Stimulated activated memory B cell treated with anti-CD40 and anti-IgM and Interleukin-4, amounts not matched to agents 10 μg/mL and 1 μg/mL and 100 μg/mL, for 72 hours (primary cell): ENCODE data around the gene SLC16A10.
A peak's percentile ranks its signal among the peaks of the same experiment; 100 is the strongest.
"Not testable (repeated sequence)": the region's sequence is repeated elsewhere in the genome, so short reads cannot be mapped to it uniquely, and the experiment has no call there.

Experiments
- ATAC-seq: fragments of 150-1000 bp; cut with Tn5 transposase; 2 replicates; pipeline ENCODE4 v1.10.0; 2021
- H3K27ac Mint-ChIP-seq: one replicate; pipeline ENCODE4 v1.8.0; 2022; ENCODE audit warnings: mild to moderate bottlenecking, mixed read lengths
- H3K27me3 Mint-ChIP-seq: one replicate; pipeline ENCODE4 v1.8.0; 2022; ENCODE audit warnings: mixed read lengths
- H3K36me3 Mint-ChIP-seq: one replicate; pipeline ENCODE4 v1.8.0; 2022; ENCODE audit warnings: mixed read lengths
- H3K4me1 Mint-ChIP-seq: one replicate; pipeline ENCODE4 v1.8.0; 2022; ENCODE audit warnings: mixed read lengths
- H3K4me3 Mint-ChIP-seq: one replicate; pipeline ENCODE4 v1.8.0; 2022; ENCODE audit warnings: mild to moderate bottlenecking, moderate library complexity, mixed read lengths
- H3K9me3 Mint-ChIP-seq: one replicate; pipeline ENCODE4 v1.8.0; 2022; ENCODE audit warnings: mixed read lengths

Gene SLC16A10

GRCh38 chr6:111087106-111087835 lies at the start of gene SLC16A10:
TSS of gene SLC16A10 (plus strand) at chr6:111087503. CDS start at chr6:111087753, 250 bp downstream.
- H3K4me1 Mint-ChIP-seq: peaks cover 22% of the 10 kb centered on the region
- ATAC-seq: peak; percentile 86
- H3K27me3 Mint-ChIP-seq: peaks cover 59% of the 10 kb centered on the region
- no peaks in the 10 kb centered on the region for H3K36me3 Mint-ChIP-seq
- peak within 1 kb of the TSS; percentile 82 for H3K4me3 Mint-ChIP-seq
- peak within 1 kb of the TSS; percentile 53 for H3K27ac Mint-ChIP-seq
- no peaks in the 10 kb centered on the region for H3K9me3 Mint-ChIP-seq

GRCh38 chr6:111038534-111039252 lies 48.6 kb upstream of the SLC16A10 start:
- H3K27ac Mint-ChIP-seq: no peak overlapping the region
- no peaks in the 10 kb centered on the region for H3K9me3 Mint-ChIP-seq
- no peaks in the 10 kb centered on the region for H3K4me1 Mint-ChIP-seq
- no peaks in the 10 kb centered on the region for H3K36me3 Mint-ChIP-seq
- ATAC-seq: peak; percentile 74
- H3K27me3 Mint-ChIP-seq: peaks cover 9% of the 10 kb centered on the region
- no peak overlapping the region for H3K4me3 Mint-ChIP-seq

- Mint-ChIP-seq H3K9me3 (no peaks in the 10 kb centered on the region), H3K4me3 (no peak overlapping the region), H3K4me1 (no peaks in the 10 kb centered on the region), H3K27me3 (peaks cover 9% of the 10 kb centered on the region), H3K36me3 (no peaks in the 10 kb centered on the region), H3K27ac (no peak overlapping the region)
- ATAC-seq: no peak
These were observed 45.4 kb upstream of the SLC16A10 start for GRCh38 chr6:111041917-111042316.

GRCh38 chr6:111047244-111047643 lies 40.1 kb upstream of the SLC16A10 start:
- no peaks in the 10 kb centered on the region for H3K27me3 Mint-ChIP-seq
- H3K27ac Mint-ChIP-seq: no peak overlapping the region
- no peaks in the 10 kb centered on the region for H3K4me1 Mint-ChIP-seq
- no peaks in the 10 kb centered on the region for H3K9me3 Mint-ChIP-seq
- H3K4me3 Mint-ChIP-seq: no peak overlapping the region
- ATAC-seq: no peak
- H3K36me3 Mint-ChIP-seq: no peaks in the 10 kb centered on the region

- Mint-ChIP-seq H3K4me1 (no peaks in the 10 kb centered on the region), H3K4me3 (no peak overlapping the region), H3K27ac (no peak overlapping the region), H3K27me3 (no peaks in the 10 kb centered on the region), H3K9me3 (no peaks in the 10 kb centered on the region), H3K36me3 (no peaks in the 10 kb centered on the region)
- ATAC-seq: no peak
These were observed 36.9 kb upstream of the SLC16A10 start for GRCh38 chr6:111050261-111051023.

- Mint-ChIP-seq H3K4me1 (peaks cover 2% of the 10 kb centered on the region), H3K27me3 (no peaks in the 10 kb centered on the region), H3K27ac (no peak overlapping the region), H3K9me3 (no peaks in the 10 kb centered on the region), H3K36me3 (no peaks in the 10 kb centered on the region), H3K4me3 (no peak overlapping the region)
- no peak for ATAC-seq
These were observed 35.1 kb upstream of the SLC16A10 start for GRCh38 chr6:111052171-111052570.

GRCh38 chr6:111057074-111057752 lies 30.1 kb upstream of the SLC16A10 start:
- H3K27me3 Mint-ChIP-seq: peaks cover 9% of the 10 kb centered on the region
- H3K36me3 Mint-ChIP-seq: no peaks in the 10 kb centered on the region
- H3K4me3 Mint-ChIP-seq: no peak overlapping the region
- peaks cover 2% of the 10 kb centered on the region for H3K9me3 Mint-ChIP-seq
- no peak for ATAC-seq
- H3K4me1 Mint-ChIP-seq: peaks cover 6% of the 10 kb centered on the region
- H3K27ac Mint-ChIP-seq: no peak overlapping the region

GRCh38 chr6:111061508-111061907 lies 25.8 kb upstream of the SLC16A10 start:
- Mint-ChIP-seq H3K4me1 (peaks cover 6% of the 10 kb centered on the region), H3K4me3 (no peak overlapping the region), H3K27me3 (peaks cover 21% of the 10 kb centered on the region)

GRCh38 chr6:111061985-111062384 lies 25.3 kb upstream of the SLC16A10 start:
- H3K9me3 Mint-ChIP-seq: not testable (repeated sequence)

More at GRCh38 chr6:111061508-111061907, 25.8 kb upstream of the SLC16A10 start:
- Mint-ChIP-seq H3K27ac (no peak overlapping the region), H3K9me3 (peaks cover 2% of the 10 kb centered on the region), H3K36me3 (no peaks in the 10 kb centered on the region)
- ATAC-seq: no peak

GRCh38 chr6:111062860-111063259 lies 24.4 kb upstream of the SLC16A10 start:
- H3K27me3 Mint-ChIP-seq: peaks cover 35% of the 10 kb centered on the region
- not testable (repeated sequence) for H3K27ac Mint-ChIP-seq, H3K36me3 Mint-ChIP-seq, H3K4me1 Mint-ChIP-seq, H3K9me3 Mint-ChIP-seq, H3K4me3 Mint-ChIP-seq, ATAC-seq

More at GRCh38 chr6:111061985-111062384, 25.3 kb upstream of the SLC16A10 start:
- H3K4me3 Mint-ChIP-seq, ATAC-seq, H3K4me1 Mint-ChIP-seq, H3K36me3 Mint-ChIP-seq, H3K27ac Mint-ChIP-seq: not testable (repeated sequence)
- H3K27me3 Mint-ChIP-seq: peaks cover 26% of the 10 kb centered on the region

GRCh38 chr6:111068109-111068865 lies 19.0 kb upstream of the SLC16A10 start:
- no peak overlapping the region for H3K4me3 Mint-ChIP-seq
- no peak for ATAC-seq
- H3K9me3 Mint-ChIP-seq: no peaks in the 10 kb centered on the region
- no peaks in the 10 kb centered on the region for H3K36me3 Mint-ChIP-seq
- H3K27ac Mint-ChIP-seq: no peak overlapping the region
- no peaks in the 10 kb centered on the region for H3K4me1 Mint-ChIP-seq
- H3K27me3 Mint-ChIP-seq: peaks cover 47% of the 10 kb centered on the region

GRCh38 chr6:111068866-111069234 lies 18.5 kb upstream of the SLC16A10 start:
- Mint-ChIP-seq H3K36me3 (no peaks in the 10 kb centered on the region), H3K4me1 (no peaks in the 10 kb centered on the region), H3K27me3 (peaks cover 49% of the 10 kb centered on the region), H3K27ac (no peak overlapping the region), H3K9me3 (no peaks in the 10 kb centered on the region), H3K4me3 (no peak overlapping the region)
- no peak for ATAC-seq

GRCh38 chr6:111069382-111070104 lies 17.8 kb upstream of the SLC16A10 start:
- ATAC-seq: no peak
- Mint-ChIP-seq H3K4me1 (no peaks in the 10 kb centered on the region), H3K9me3 (no peaks in the 10 kb centered on the region), H3K27me3 (peaks cover 51% of the 10 kb centered on the region), H3K4me3 (no peak overlapping the region), H3K36me3 (no peaks in the 10 kb centered on the region), H3K27ac (no peak overlapping the region)
